Hindlimb muscle (tissue), 1 donor: Measurements from ENCODE around the gene SATB1. TPM values are rescaled to one million over a fixed set of nuclear protein-coding genes. Genes with fewer than 3 reads are reported as not detected.
"Not testable (repeated sequence)": the region's sequence is repeated elsewhere in the genome, so short reads cannot be mapped to it uniquely, and the experiment has no call there.

ENCODE experiments used
- DNase-seq: peaks from one replicate; pipeline ENCODE4 v3.0.0-alpha.2; 2013
- polyA plus RNA-seq: library from polyadenylated mRNA; unstranded; fragments of 120-200 nt; gene quantifications from one replicate; pipeline ENCODE4 v1.2.1, GENCODE V29; 2013; ENCODE audit not compliant: insufficient read length

SATB1 gene
- polyA plus RNA-seq: 44.6 TPM

GRCh38 chr3:18424729-18425640, at the start of gene SATB1:
Gene SATB1, minus strand, starts transcription at chr3:18425339. Its CDS starts 4,372 bp downstream, at chr3:18420967.
- DNase-seq: peak; percentile 84

- DNase-seq: no peak
These were observed 49.1 kb upstream of the SATB1 start for GRCh38 chr3:18474202-18474601.

GRCh38 chr3:18469775-18470174, 44.6 kb upstream of the SATB1 start:
- no peak for DNase-seq

- no peak for DNase-seq
These were observed 41.0 kb upstream of the SATB1 start for GRCh38 chr3:18466136-18466535.

GRCh38 chr3:18454766-18455165, 29.6 kb upstream of the SATB1 start:
- DNase-seq: no peak

- DNase-seq: not testable (repeated sequence)
These were observed 24.5 kb upstream of the SATB1 start for GRCh38 chr3:18449618-18450017.

- DNase-seq: no peak
These were observed 22.6 kb upstream of the SATB1 start for GRCh38 chr3:18447720-18448119.

- peak; percentile 19 for DNase-seq
These were observed 21.1 kb upstream of the SATB1 start for GRCh38 chr3:18446149-18446825.

- peak; percentile 11 for DNase-seq
These were observed 20.4 kb upstream of the SATB1 start for GRCh38 chr3:18445401-18446148.

- DNase-seq: peak; percentile 82
These were observed 19.7 kb upstream of the SATB1 start for GRCh38 chr3:18444595-18445400.

- no peak for DNase-seq
These were observed 18.8 kb upstream of the SATB1 start for GRCh38 chr3:18443665-18444594.

- no peak for DNase-seq
These were observed 17.9 kb upstream of the SATB1 start for GRCh38 chr3:18442756-18443664.

- no peak for DNase-seq
These were observed 16.4 kb upstream of the SATB1 start for GRCh38 chr3:18441551-18441950.

GRCh38 chr3:18440066-18440722, 15.1 kb upstream of the SATB1 start:
- no peak for DNase-seq

GRCh38 chr3:18439281-18439680, 14.1 kb upstream of the SATB1 start:
- no peak for DNase-seq

- DNase-seq: no peak
These were observed 13.4 kb upstream of the SATB1 start for GRCh38 chr3:18438586-18438985.

- no peak for DNase-seq
These were observed 11.1 kb upstream of the SATB1 start for GRCh38 chr3:18436213-18436612.

- no peak for DNase-seq
These were observed 9.6 kb upstream of the SATB1 start for GRCh38 chr3:18434711-18435110.

- no peak for DNase-seq
These were observed 7.6 kb upstream of the SATB1 start for GRCh38 chr3:18432752-18433151.
